Hepatocyte (in vitro differentiated cells): ENCODE data around the gene ZNF616.

Experiments
- EZH2 ChIP-seq: fragments of 200-600 bp; sonication (generic); IDR thresholded peaks from 2 replicates; pipeline ENCODE4 v1.6.1; 2016; ENCODE audit warnings: antibody characterized with exemption, mild to moderate bottlenecking, borderline replicate concordance
- TF ChIP-seq, protein P1 (sequence below): fragments of 200-600 bp; sonication (generic); IDR thresholded peaks from 2 replicates; pipeline ENCODE4 v1.5.1; 2016; ENCODE audit warnings: antibody characterized with exemption, mild to moderate bottlenecking; ENCODE audit not compliant: poor library complexity

- TF ChIP-seq, protein P1, sequence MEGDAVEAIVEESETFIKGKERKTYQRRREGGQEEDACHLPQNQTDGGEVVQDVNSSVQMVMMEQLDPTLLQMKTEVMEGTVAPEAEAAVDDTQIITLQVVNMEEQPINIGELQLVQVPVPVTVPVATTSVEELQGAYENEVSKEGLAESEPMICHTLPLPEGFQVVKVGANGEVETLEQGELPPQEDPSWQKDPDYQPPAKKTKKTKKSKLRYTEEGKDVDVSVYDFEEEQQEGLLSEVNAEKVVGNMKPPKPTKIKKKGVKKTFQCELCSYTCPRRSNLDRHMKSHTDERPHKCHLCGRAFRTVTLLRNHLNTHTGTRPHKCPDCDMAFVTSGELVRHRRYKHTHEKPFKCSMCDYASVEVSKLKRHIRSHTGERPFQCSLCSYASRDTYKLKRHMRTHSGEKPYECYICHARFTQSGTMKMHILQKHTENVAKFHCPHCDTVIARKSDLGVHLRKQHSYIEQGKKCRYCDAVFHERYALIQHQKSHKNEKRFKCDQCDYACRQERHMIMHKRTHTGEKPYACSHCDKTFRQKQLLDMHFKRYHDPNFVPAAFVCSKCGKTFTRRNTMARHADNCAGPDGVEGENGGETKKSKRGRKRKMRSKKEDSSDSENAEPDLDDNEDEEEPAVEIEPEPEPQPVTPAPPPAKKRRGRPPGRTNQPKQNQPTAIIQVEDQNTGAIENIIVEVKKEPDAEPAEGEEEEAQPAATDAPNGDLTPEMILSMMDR: peak; percentile 2
- TF ChIP-seq EZH2: no peak
Measured at GRCh38 chr19:52188822-52189734, 49.3 kb upstream of the ZNF616 start.
